WTC11 (cell line): ENCODE measurements around the gene ZSCAN10. TPM values are rescaled to one million over a fixed set of nuclear protein-coding genes. Genes with fewer than 3 reads are reported as not detected.

Source experiments
- ATAC-seq: fragments of 200-7000 bp; cut with Tn5 transposase; 2 replicates; pipeline ENCODE4 v1.10.0; 2021; ENCODE audit warnings: mild to moderate bottlenecking, moderate library complexity
- CTCF ChIA-PET: fragments of 300-600 bp; sonication (Branson Sonifier 250); formaldehyde crosslinking; loops from one replicate; lab custom pipeline; 2021; ENCODE audit warnings: antibody characterized with exemption; lab: Charles Lee
- POLR2A ChIA-PET: fragments of 350-600 bp; sonication (Branson Sonifier 250); formaldehyde crosslinking; loops from one replicate; lab custom pipeline; 2021; ENCODE audit warnings: antibody characterized with exemption; lab: Charles Lee
- DNase-seq: peaks from one replicate; pipeline ENCODE4 v3.0.0; 2021; ENCODE audit warnings: low spot score
- H3K27ac Mint-ChIP-seq: 2 replicates; pipeline ENCODE4 v1.8.0; 2021; ENCODE audit warnings: mixed read lengths
- H3K27me3 Mint-ChIP-seq: 2 replicates; pipeline ENCODE4 v1.8.0; 2021; ENCODE audit warnings: low read depth, mild to moderate bottlenecking, moderate library complexity, mixed read lengths
- H3K36me3 Mint-ChIP-seq: 2 replicates; pipeline ENCODE4 v1.8.0; 2021; ENCODE audit warnings: mixed read lengths
- H3K4me1 Mint-ChIP-seq: 2 replicates; pipeline ENCODE4 v1.8.0; 2022; ENCODE audit warnings: mixed read lengths
- H3K4me3 Mint-ChIP-seq: 2 replicates; pipeline ENCODE4 v1.8.0; 2021; ENCODE audit warnings: mild to moderate bottlenecking, moderate library complexity, mixed read lengths
- H3K9me3 Mint-ChIP-seq: 2 replicates; pipeline ENCODE4 v1.8.0; 2021; ENCODE audit warnings: mixed read lengths
- E2F4 ChIP-seq: sonication (generic); formaldehyde crosslinking; IDR thresholded peaks from 2 replicates; pipeline ENCODE4 v1.8.1; 2022; ENCODE audit warnings: low read depth, mild to moderate bottlenecking, moderate library complexity, missing genetic modification reagents, borderline replicate concordance
- ESRRA ChIP-seq: sonication (generic); formaldehyde crosslinking; IDR thresholded peaks from 2 replicates; pipeline ENCODE4 v1.8.1; 2022; ENCODE audit warnings: mild to moderate bottlenecking, missing genetic modification reagents, borderline replicate concordance
- FOXP4 ChIP-seq: sonication (generic); formaldehyde crosslinking; IDR thresholded peaks from 2 replicates; pipeline ENCODE4 v1.8.0; 2022; ENCODE audit warnings: mild to moderate bottlenecking, missing genetic modification reagents
- HMGXB4 ChIP-seq: sonication (generic); formaldehyde crosslinking; IDR thresholded peaks from 2 replicates; pipeline ENCODE4 v1.8.1; 2023; ENCODE audit warnings: mild to moderate bottlenecking, moderate library complexity, missing genetic modification reagents
- IRF2 ChIP-seq: sonication (generic); formaldehyde crosslinking; IDR thresholded peaks from 2 replicates; pipeline ENCODE4 v1.8.0; 2022; ENCODE audit warnings: low read depth, missing genetic modification reagents, borderline replicate concordance
- KAT7 ChIP-seq: sonication (generic); formaldehyde crosslinking; IDR thresholded peaks from 2 replicates; pipeline ENCODE4 v1.8.1; 2023; ENCODE audit warnings: missing genetic modification reagents, mild to moderate bottlenecking, borderline replicate concordance
- MAX ChIP-seq: sonication (generic); formaldehyde crosslinking; IDR thresholded peaks from 2 replicates; pipeline ENCODE4 v1.8.0; 2022; ENCODE audit warnings: mild to moderate bottlenecking, missing genetic modification reagents
- MLX ChIP-seq: sonication (generic); formaldehyde crosslinking; IDR thresholded peaks from 2 replicates; pipeline ENCODE4 v1.8.1; 2023; ENCODE audit warnings: mild to moderate bottlenecking, missing genetic modification reagents, moderate library complexity
- NFE2L1 ChIP-seq: sonication (generic); formaldehyde crosslinking; IDR thresholded peaks from 2 replicates; pipeline ENCODE4 v1.8.1; 2023; ENCODE audit warnings: missing genetic modification reagents
- OVOL2 ChIP-seq: fragments of 250-450 bp; sonication (Bioruptor Pico); IDR thresholded peaks from 2 replicates; pipeline ENCODE4 v1.9.0; 2021; ENCODE audit warnings: mild to moderate bottlenecking, borderline replicate concordance
- TEAD4 ChIP-seq: sonication (generic); formaldehyde crosslinking; IDR thresholded peaks from 2 replicates; pipeline ENCODE4 v1.8.0; 2022; ENCODE audit warnings: mild to moderate bottlenecking, missing genetic modification reagents
- TP53 ChIP-seq: sonication (generic); formaldehyde crosslinking; IDR thresholded peaks from 2 replicates; pipeline ENCODE4 v1.8.1; 2023; ENCODE audit warnings: mild to moderate bottlenecking, missing genetic modification reagents
- ZNF121 ChIP-seq: sonication (generic); formaldehyde crosslinking; IDR thresholded peaks from 2 replicates; pipeline ENCODE4 v1.8.0; 2023; ENCODE audit warnings: missing genetic modification reagents
- ZNF317 ChIP-seq: sonication (generic); formaldehyde crosslinking; IDR thresholded peaks from 2 replicates; pipeline ENCODE4 v1.8.1; 2023; ENCODE audit warnings: low read depth, mild to moderate bottlenecking, moderate library complexity, missing genetic modification reagents, borderline replicate concordance
- total RNA-seq: library from RNA; stranded (reverse); gene quantifications from 3 replicates; pipeline ENCODE4 v1.2.3, GENCODE V29; 2021

Gene ZSCAN10
- total RNA-seq, 1 experiment from 2014 or later: 263 TPM

- POLR2A ChIA-PET: interaction anchor here (1.3 to 1.6 kb wide), 3 partner anchors 8 to 73 kb away, joined by 3 to 4 read pairs (median 3); partner anchors contain the start of gene ZSCAN10
- CTCF ChIA-PET: interaction anchor here (0.9 to 5.2 kb wide), 6 partner anchors 8 to 163 kb away, joined by 3 to 52 read pairs (median 6); no protein-coding TSS in a partner anchor
- H3K36me3 Mint-ChIP-seq: peaks cover 47% of the 10 kb centered on the region
Observed at GRCh38 chr16:3089717-3090592, 9.1 kb downstream of the ZSCAN10 start.

GRCh38 chr16:3088925-3089716 is 10.0 kb downstream of the ZSCAN10 start:
- TF ChIP-seq MLX (CRISPR knock-in tag): 0 out of 2 replicates have a peak, but pooled peaks have one; percentile 51
- TF ChIP-seq MAX (CRISPR knock-in tag): no peak
- no peak for TF ChIP-seq FOXP4 (CRISPR knock-in tag)
- no peak for TF ChIP-seq TEAD4 (CRISPR knock-in tag)
- no peak for TF ChIP-seq NFE2L1 (CRISPR knock-in tag)
- no peak for TF ChIP-seq TP53 (CRISPR knock-in tag)
- TF ChIP-seq ZNF317: no peak
- no peak for TF ChIP-seq OVOL2
- no peak for TF ChIP-seq ZNF121 (CRISPR knock-in tag)
- TF ChIP-seq KAT7 (CRISPR knock-in tag): 0 out of 2 replicates have a peak, but pooled peaks have one; percentile 43
- TF ChIP-seq ESRRA (CRISPR knock-in tag): no peak
- peaks cover 30% of the 10 kb centered on the region for H3K4me1 Mint-ChIP-seq
- ChIA-PET CTCF (interaction anchor here (0.8 to 5.2 kb wide), 7 partner anchors 9 to 61 kb away, joined by 3 to 52 read pairs (median 7); no protein-coding TSS in a partner anchor), POLR2A (interaction anchor here (1.3 to 1.6 kb wide), 3 partner anchors 9 to 74 kb away, joined by 3 to 4 read pairs (median 3); partner anchors contain the start of gene ZSCAN10)
- peak overlapping the region; percentile 84 for H3K27ac Mint-ChIP-seq
- ATAC-seq (no peak), DNase-seq (no peak)
- H3K9me3 Mint-ChIP-seq: no peaks in the 10 kb centered on the region
- H3K27me3 Mint-ChIP-seq: no peaks in the 10 kb centered on the region
- H3K4me3 Mint-ChIP-seq: no peak overlapping the region
- H3K36me3 Mint-ChIP-seq: peaks cover 38% of the 10 kb centered on the region

More at GRCh38 chr16:3089717-3090592, 9.1 kb downstream of the ZSCAN10 start:
- H3K4me1 Mint-ChIP-seq: peaks cover 38% of the 10 kb centered on the region
- no peak for TF ChIP-seq NFE2L1 (CRISPR knock-in tag)
- no peak for TF ChIP-seq HMGXB4 (CRISPR knock-in tag)
- no peak for TF ChIP-seq E2F4
- TF ChIP-seq IRF2: no peak
- TF ChIP-seq, all 79 proteins: peak for 0
- H3K9me3 Mint-ChIP-seq: no peaks in the 10 kb centered on the region
- ATAC-seq (no peak), DNase-seq (no peak)
- H3K27ac Mint-ChIP-seq: no peak overlapping the region
- no peaks in the 10 kb centered on the region for H3K27me3 Mint-ChIP-seq
- H3K4me3 Mint-ChIP-seq: no peak overlapping the region
